Gastroesophageal sphincter (tissue), 4 donors: ENCODE measurements around the gene CHI3L1. TPM values are rescaled to one million over a fixed set of nuclear protein-coding genes. Genes with fewer than 3 reads are reported as not detected.

ENCODE experiments used
- ATAC-seq: fragments of 150-250 bp; one replicate; pipeline ENCODE4 v1.9.1; 2016; ENCODE audit warnings: mild to moderate bottlenecking, moderate library complexity
- H3K27ac ChIP-seq, 4 donors: fragments of 200-600 bp; sonication (generic) in 3 of 4; 1 replicate in 3 of 4; 2 replicates in 1 of 4; pipeline ENCODE4 v1.5.1; 2016 to 2019
- H3K27me3 ChIP-seq: fragments of 200-600 bp; sonication (generic); one replicate; pipeline ENCODE4 v1.5.1; 2019
- H3K36me3 ChIP-seq, 2 donors: fragments of 200-600 bp; sonication (generic); one replicate each; pipeline ENCODE4 v1.5.1; 2019; ENCODE audit warnings: control low read depth in 1 of 2
- H3K4me1 ChIP-seq, 3 donors: fragments of 200-600 bp; sonication (generic); 1 replicate in 2 of 3; 2 replicates in 1 of 3; pipeline ENCODE4 v1.5.1; 2016 to 2019; ENCODE audit warnings: control low read depth in 2 of 3
- H3K4me3 ChIP-seq, 2 donors: fragments of 200-600 bp; sonication (generic); one replicate each; pipeline ENCODE4 v1.5.1; 2019; ENCODE audit warnings: mild to moderate bottlenecking in 1 of 2, moderate library complexity in 1 of 2
- H3K9me3 ChIP-seq, 3 donors: fragments of 200-600 bp; sonication (generic); one replicate each; pipeline ENCODE4 v1.5.1; 2017 to 2019; ENCODE audit warnings: control low read depth in 2 of 3
- CTCF ChIP-seq, 4 experiments: fragments of 200-600 bp in 2 of 4; fragments of 450-650 bp in 2 of 4; sonication (generic) in 1 of 4; IDR thresholded peaks; one replicate each; pipeline ENCODE4 v1.5.1; 2017 to 2019; ENCODE audit warnings: antibody characterized with exemption in 4 of 4, mild to moderate bottlenecking in 2 of 4, moderate library complexity in 2 of 4
- EP300 ChIP-seq: sonication (generic); formaldehyde crosslinking; IDR thresholded peaks from one replicate; pipeline ENCODE4 v1.6.1; 2017; ENCODE audit warnings: antibody characterized with exemption, mild to moderate bottlenecking
- POLR2A ChIP-seq, 2 donors: fragments of 450-650 bp; IDR thresholded peaks; one replicate each; pipeline ENCODE4 v1.6.1; 2017; ENCODE audit warnings: antibody characterized with exemption in 2 of 2, mild to moderate bottlenecking in 2 of 2, moderate library complexity in 1 of 2
- POLR2AphosphoS5 ChIP-seq: sonication (generic); formaldehyde crosslinking; IDR thresholded peaks from one replicate; pipeline ENCODE4 v1.6.1; 2017; ENCODE audit warnings: antibody characterized with exemption
- WGBS, 2 donors: methylation state at CpG; one replicate each; pipeline ENCODE4 v1.1.5; 2018; ENCODE audit warnings: low coverage in 1 of 2; 5-methylcytosine and 5-hydroxymethylcytosine counted together
- total RNA-seq, 4 donors: library from RNA; depleted of rRNA; stranded (reverse); fragments of >200 nt; gene quantifications; one replicate each; pipeline ENCODE4 v1.1.0, GENCODE V29; 2016

Gene CHI3L1
- total RNA-seq, 4 donors from 2014 or later: 3.4 to 5.4 (median 5.0) TPM; not detected in 1

DNA sequence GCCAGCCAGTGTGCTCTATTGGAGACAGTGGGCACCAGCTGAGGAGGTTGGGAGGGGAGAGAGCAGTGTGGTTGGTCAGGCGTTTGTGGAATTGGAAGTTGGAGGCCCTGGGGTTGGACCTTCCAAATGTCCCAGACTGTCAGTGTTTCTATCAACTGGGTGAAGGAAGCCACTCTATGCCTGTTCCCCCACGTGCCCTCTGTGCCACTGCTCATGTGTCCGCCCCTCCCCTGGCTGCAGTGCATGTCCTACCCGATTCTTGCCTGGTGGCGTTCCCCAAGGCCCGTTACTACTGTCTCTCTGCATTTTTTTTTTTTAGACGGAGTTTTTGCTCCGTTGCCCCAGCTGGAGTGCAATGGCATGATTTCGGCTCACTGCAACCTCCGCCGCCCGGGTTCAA, 37.9 kb downstream of the CHI3L1 start:
- no peak overlapping the region for H3K4me3 ChIP-seq
- no peak overlapping the region for H3K27ac ChIP-seq
- H3K27me3 ChIP-seq: no peaks in the 10 kb centered on the region
- H3K4me1 ChIP-seq: no peaks in the 10 kb centered on the region
- no peaks in the 10 kb centered on the region for H3K9me3 ChIP-seq
- 91 to 97% methylated on average over 11 to 12 of the region's 12 CpGs for WGBS, 2 donors
- H3K36me3 ChIP-seq: no peaks in the 10 kb centered on the region
- no peak for ATAC-seq
- TF ChIP-seq POLR2A (IDR thresholded peaks at IDR 0.05): no peak
- no peak for TF ChIP-seq POLR2AphosphoS5
- no peak for TF ChIP-seq CTCF (IDR thresholded peaks at IDR 0.05)
- TF ChIP-seq EP300: no peak

DNA sequence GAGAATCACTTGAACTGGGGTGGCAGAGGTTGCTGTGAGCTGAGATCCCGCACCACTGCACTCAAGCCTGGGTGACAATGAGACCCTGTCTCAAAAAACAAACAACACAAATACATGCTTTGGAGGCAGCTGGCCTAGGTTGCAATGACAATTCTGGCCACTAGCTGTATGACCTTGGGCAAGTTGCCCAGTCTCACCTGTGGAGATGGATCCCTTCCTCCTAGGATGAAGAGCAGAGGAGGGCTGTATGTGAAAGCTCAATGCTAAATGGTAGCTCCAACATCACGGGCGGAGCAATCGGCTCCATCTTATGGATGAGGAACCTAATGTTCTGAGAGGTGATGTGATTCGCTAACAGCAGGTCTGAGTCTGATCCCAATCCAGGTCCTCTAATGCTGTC, 38.4 kb downstream of the CHI3L1 start:
- Histone ChIP-seq H3K27me3 (no peaks in the 10 kb centered on the region), H3K27ac (no peak overlapping the region), H3K4me1 (no peaks in the 10 kb centered on the region), H3K36me3 (no peaks in the 10 kb centered on the region), H3K9me3 (no peaks in the 10 kb centered on the region), H3K4me3 (no peak overlapping the region)
- TF ChIP-seq CTCF (IDR thresholded peaks at IDR 0.05) (peak in 2 of 4 experiments; percentile 12 to 27), POLR2A (IDR thresholded peaks at IDR 0.05) (no peak), EP300 (no peak)
- WGBS, 2 donors: 88% methylated on average over 3 of the region's 5 CpGs; no CpG with 5 or more reads in 1 of the 2 donors
- no peak for ATAC-seq

DNA sequence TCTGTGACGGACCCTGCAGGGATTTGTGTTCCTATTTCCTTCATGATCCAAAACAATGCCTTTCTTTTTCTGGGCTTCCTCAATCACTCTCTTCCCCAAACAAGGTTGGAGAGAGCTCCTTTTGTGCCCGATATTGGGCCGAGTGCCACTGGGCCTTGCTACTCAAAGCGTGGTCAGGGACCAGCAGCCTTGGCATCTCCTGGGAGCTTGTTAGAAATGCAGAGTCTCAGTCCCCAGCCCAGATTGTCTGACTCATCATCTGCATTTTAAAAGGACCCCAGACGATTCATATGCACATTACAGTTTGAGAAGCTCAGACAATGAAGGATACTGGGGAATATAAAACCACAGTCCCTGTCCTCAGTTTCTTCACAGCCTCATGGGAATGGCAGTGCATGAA, 39.1 kb downstream of the CHI3L1 start:
- no peak for ATAC-seq

DNA sequence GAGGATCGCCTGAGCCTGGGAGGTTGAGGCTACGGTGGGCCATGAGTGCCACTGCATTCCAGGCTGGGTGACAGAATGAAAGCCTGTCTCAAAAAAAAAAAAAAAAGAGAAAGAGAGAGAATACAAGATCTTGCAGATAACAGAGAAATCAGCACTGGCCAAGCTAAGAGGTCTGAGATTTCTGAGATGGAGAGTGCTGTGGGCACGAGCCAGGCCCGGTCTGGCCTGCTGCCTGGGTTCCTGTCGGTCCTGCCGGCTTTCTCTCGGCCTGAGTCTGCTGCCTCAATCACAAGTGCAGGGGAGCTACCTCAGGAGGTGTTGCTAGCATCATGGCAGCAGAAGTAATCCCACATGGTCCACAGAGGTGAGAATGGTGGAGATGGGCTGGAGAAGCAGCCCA, 40.0 kb downstream of the CHI3L1 start:
- H3K4me3 ChIP-seq: no peak overlapping the region
- H3K9me3 ChIP-seq: no peaks in the 10 kb centered on the region
- no peaks in the 10 kb centered on the region for H3K4me1 ChIP-seq
- H3K27me3 ChIP-seq: no peaks in the 10 kb centered on the region
- no peaks in the 10 kb centered on the region for H3K36me3 ChIP-seq
- H3K27ac ChIP-seq: no peak overlapping the region
- ATAC-seq: no peak
- TF ChIP-seq CTCF (IDR thresholded peaks at IDR 0.05) (no peak), EP300 (no peak), POLR2AphosphoS5 (no peak), POLR2A (IDR thresholded peaks at IDR 0.05) (no peak)
- WGBS, 2 donors: 68 to 90% methylated on average over 2 to 7 of the region's 7 CpGs

More for the DNA sequence above, 39.1 kb downstream of the CHI3L1 start:
- H3K27me3 ChIP-seq: no peaks in the 10 kb centered on the region
- TF ChIP-seq POLR2A (IDR thresholded peaks at IDR 0.05) (no peak), EP300 (no peak), CTCF (IDR thresholded peaks at IDR 0.05) (no peak), POLR2AphosphoS5 (no peak)
- H3K9me3 ChIP-seq: no peaks in the 10 kb centered on the region
- no CpG with 5 or more reads among the region's 5 CpGs for WGBS, 2 donors
- H3K36me3 ChIP-seq: no peaks in the 10 kb centered on the region
- H3K27ac ChIP-seq: no peak overlapping the region
- no peaks in the 10 kb centered on the region for H3K4me1 ChIP-seq
- H3K4me3 ChIP-seq: no peak overlapping the region

DNA sequence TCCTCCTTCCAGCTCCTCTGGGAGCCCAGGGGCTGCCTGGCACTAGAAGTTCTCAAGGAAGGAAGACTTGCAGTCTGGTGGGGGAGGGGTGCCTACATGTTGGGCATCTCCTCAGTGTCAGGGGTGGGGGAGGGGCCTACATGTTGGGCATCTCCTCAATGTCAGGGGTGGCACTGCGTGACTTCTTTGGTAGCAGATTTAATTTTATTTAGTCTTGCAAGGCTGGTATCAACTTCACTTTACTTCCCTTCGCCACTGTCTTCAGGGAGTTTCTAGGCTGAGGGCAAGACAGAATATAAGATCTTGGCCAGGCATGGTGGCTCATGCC, 40.5 kb downstream of the CHI3L1 start:
- TF ChIP-seq EP300: no peak
- TF ChIP-seq POLR2A (IDR thresholded peaks at IDR 0.05): no peak
- TF ChIP-seq CTCF (IDR thresholded peaks at IDR 0.05): no peak
- no peak for TF ChIP-seq POLR2AphosphoS5
- no CpG with 5 or more reads among the region's 2 CpGs for WGBS, 2 donors
- no peak overlapping the region for H3K4me3 ChIP-seq
- no peaks in the 10 kb centered on the region for H3K9me3 ChIP-seq
- H3K27ac ChIP-seq: no peak overlapping the region
- no peaks in the 10 kb centered on the region for H3K36me3 ChIP-seq
- H3K27me3 ChIP-seq: peaks cover 1% of the 10 kb centered on the region
- ATAC-seq: no peak
- H3K4me1 ChIP-seq: no peaks in the 10 kb centered on the region
